Sigmoid colon (tissue), 4 donors: ENCODE measurements around the gene ATP10B.

Experiments
- CTCF ChIP-seq, 4 experiments: fragments of 450-650 bp in 3 of 4; fragments of 200-600 bp in 1 of 4; IDR thresholded peaks; one replicate each; pipeline ENCODE4 v1.5.1; 2016 to 2019; ENCODE audit warnings: antibody characterized with exemption in 4 of 4, mild to moderate bottlenecking in 3 of 4, moderate library complexity in 2 of 4
- POLR2A ChIP-seq, 2 donors: fragments of 450-650 bp; IDR thresholded peaks; one replicate each; pipeline ENCODE4 v1.6.1; 2016; ENCODE audit warnings: antibody characterized with exemption in 2 of 2, mild to moderate bottlenecking in 2 of 2, moderate library complexity in 2 of 2
- POLR2AphosphoS5 ChIP-seq, 4 donors: sonication (generic); formaldehyde crosslinking; IDR thresholded peaks; one replicate each; pipeline ENCODE4 v1.6.1; 2017; ENCODE audit warnings: antibody characterized with exemption in 4 of 4

GRCh38 chr5:160672521-160672920 is 179.5 kb downstream of the ATP10B start:
- no peak for TF ChIP-seq CTCF (IDR thresholded peaks at IDR 0.05)
- TF ChIP-seq POLR2AphosphoS5 (IDR thresholded peaks at IDR 0.05), result no peak
- no peak for TF ChIP-seq POLR2A (IDR thresholded peaks at IDR 0.05)
